HepG2 (cell line): ENCODE data around the gene AHRR. TPM values are rescaled to one million over a fixed set of nuclear protein-coding genes. Genes with fewer than 3 reads are reported as not detected.

Experiments
- ARID4A ChIP-seq: sonication (generic); formaldehyde crosslinking; IDR thresholded peaks from 2 replicates; pipeline ENCODE4 v1.5.0; 2020; ENCODE audit warnings: mild to moderate bottlenecking, missing genetic modification reagents, borderline replicate concordance
- ATM ChIP-seq: fragments of 450-650 bp; IDR thresholded peaks from 2 replicates; pipeline ENCODE4 v1.7.1; 2017; ENCODE audit warnings: mild to moderate bottlenecking, borderline replicate concordance
- BATF2 ChIP-seq: sonication (generic); formaldehyde crosslinking; IDR thresholded peaks from 2 replicates; pipeline ENCODE4 v1.8.0; 2022; ENCODE audit warnings: mild to moderate bottlenecking, missing genetic modification reagents, moderate library complexity
- HDAC6 ChIP-seq: fragments of 200-600 bp; sonication (generic); IDR thresholded peaks from 2 replicates; pipeline ENCODE4 v1.7.0; 2017; ENCODE audit warnings: mild to moderate bottlenecking, antibody characterized with exemption, low read length, low read depth
- HNRNPLL ChIP-seq: fragments of 200-400 bp; formaldehyde crosslinking; IDR thresholded peaks from 2 replicates; pipeline ENCODE4 v1.6.1; 2017; ENCODE audit warnings: mild to moderate bottlenecking, low read depth, low read length; ENCODE audit not compliant: poor library complexity, severe bottlenecking
- ISL2 ChIP-seq: sonication (generic); formaldehyde crosslinking; IDR thresholded peaks from 2 replicates; pipeline ENCODE4 v1.5.0; 2020; ENCODE audit warnings: missing genetic modification reagents
- MIXL1 ChIP-seq: IDR thresholded peaks from 2 replicates; pipeline ENCODE4 v1.6.1; 2016
- NCOA2 ChIP-seq: sonication (generic); formaldehyde crosslinking; IDR thresholded peaks from 2 replicates; pipeline ENCODE4 v1.8.0; 2022; ENCODE audit warnings: inconsistent platforms
- POLR2A ChIP-seq, 2 experiments: IDR thresholded peaks; 2 replicates each; pipeline ENCODE4 v1.6.1; 2011; ENCODE audit warnings: low read depth in 2 of 2, low read length in 2 of 2, mild to moderate bottlenecking in 1 of 2, moderate library complexity in 1 of 2; ENCODE audit not compliant: insufficient read depth in 1 of 2
- SNAI1 ChIP-seq: sonication (generic); formaldehyde crosslinking; IDR thresholded peaks from 2 replicates; pipeline ENCODE4 v1.5.0; 2020; ENCODE audit warnings: mild to moderate bottlenecking, missing genetic modification reagents, borderline replicate concordance
- TMF1 ChIP-seq: sonication (generic); formaldehyde crosslinking; IDR thresholded peaks from 2 replicates; pipeline ENCODE4 v1.8.1; 2022; ENCODE audit warnings: low read depth, missing genetic modification reagents
- ZC3H4 ChIP-seq: sonication (generic); formaldehyde crosslinking; IDR thresholded peaks from 2 replicates; pipeline ENCODE4 v1.4.0; 2020; ENCODE audit warnings: missing genetic modification reagents, borderline replicate concordance
- ZNF280D ChIP-seq: sonication (generic); formaldehyde crosslinking; IDR thresholded peaks from 2 replicates; pipeline ENCODE4 v1.5.1; 2020; ENCODE audit warnings: mild to moderate bottlenecking, missing genetic modification reagents
- ZNF34 ChIP-seq: sonication (generic); formaldehyde crosslinking; IDR thresholded peaks from 2 replicates; pipeline ENCODE4 v1.4.0; 2020; ENCODE audit warnings: mild to moderate bottlenecking, missing genetic modification reagents, borderline replicate concordance
- ZNF615 ChIP-seq: sonication (generic); formaldehyde crosslinking; IDR thresholded peaks from 2 replicates; pipeline ENCODE4 v1.5.0; 2020; ENCODE audit warnings: mild to moderate bottlenecking, missing genetic modification reagents, borderline replicate concordance
- ZNF660 ChIP-seq: sonication (generic); formaldehyde crosslinking; IDR thresholded peaks from 2 replicates; pipeline ENCODE4 v1.5.1; 2020; ENCODE audit warnings: mild to moderate bottlenecking, low read depth, missing genetic modification reagents, borderline replicate concordance
- ZNF777 ChIP-seq: sonication (generic); formaldehyde crosslinking; IDR thresholded peaks from 2 replicates; pipeline ENCODE4 v1.4.0; 2020; ENCODE audit warnings: missing genetic modification reagents
- ZNF800 ChIP-seq: sonication (generic); formaldehyde crosslinking; IDR thresholded peaks from 2 replicates; pipeline ENCODE4 v1.4.0; 2020; ENCODE audit warnings: missing genetic modification reagents
- ZNF816 ChIP-seq: sonication (generic); formaldehyde crosslinking; IDR thresholded peaks from 2 replicates; pipeline ENCODE4 v1.8.0; 2022; ENCODE audit warnings: missing genetic modification reagents, mild to moderate bottlenecking, borderline replicate concordance
- polyA plus RNA-seq, 8 experiments: library from polyadenylated mRNA; depleted of rRNA in 3 of 8; stranded (reverse) in 7 of 8; unstranded in 1 of 8; fragments of >200 nt; fragmentation: Illumina TruSeq in 4 of 8; extraction: Trizol in 4 of 8; gene quantifications; 2 replicates each; pipeline versions ENCODE4 v1.2.1 to v1.2.3, GENCODE V29; 2011 to 2016; ENCODE audit warnings: low read depth in 4 of 8, missing spikeins in 1 of 8, mixed read lengths in 1 of 8; ENCODE audit not compliant: insufficient read depth in 1 of 8
- total RNA-seq, 5 experiments: library from RNA; depleted of rRNA; stranded (reverse); fragments of >200 nt; fragmentation: Illumina TruSeq; extraction: Trizol; gene quantifications; 2 replicates each; pipeline ENCODE4 v1.2.3, GENCODE V29; 2016; ENCODE audit warnings: low read depth in 1 of 5

Gene AHRR
- total and polyA plus RNA-seq, 2 of the 13 experiments (the other 11 are each of a cell fraction or from before 2014, with no cell fraction given), result 0.28 to 0.35 TPM

- TF ChIP-seq HDAC6 (no peak), MIXL1 (no peak), TMF1 (0 out of 2 replicates have a peak, but pooled peaks have one; percentile 9), ZNF660 (no peak), POLR2A (IDR thresholded peaks at IDR 0.05; ENCODE audit: insufficient read depth in 1 of 2, low read depth in 2 of 2, low read length in 2 of 2) (peak; percentile 67 to 90), BATF2 (CRISPR knock-in tag) (0 out of 2 replicates have a peak, but pooled peaks have one; percentile 61), ZNF816 (CRISPR knock-in tag) (peak; percentile 77), ZNF800 (CRISPR knock-in tag) (0 out of 2 replicates have a peak, but pooled peaks have one; percentile 45), SNAI1 (peak; percentile 96; the same call in 1 of the 2 replicates), ATM (no peak), ARID4A (CRISPR knock-in tag) (peak; percentile 92), HNRNPLL (peak; percentile 40), NCOA2 (no peak), ZC3H4 (no peak), ZNF280D (peak; percentile 76; the same call in 1 of the 2 replicates), ZNF615 (CRISPR knock-in tag) (no peak), ISL2 (CRISPR knock-in tag) (peak; percentile 40; the same call in 1 of the 2 replicates), ZNF777 (CRISPR knock-in tag) (peak; percentile 44; the same call in 1 of the 2 replicates), ZNF34 (CRISPR knock-in tag) (no peak)
Observed at GRCh38 chr5:442335-443238, 121.1 kb downstream of the AHRR start, which contains the start of gene EXOC3 (continued).
